ENCODE results near the gene DENND6B.

DENND6B gene

GRCh38 chr22:50318698-50319411, 8.0 kb downstream of the DENND6B start (continued):
- no peak for TF ChIP-seq PATZ1 (CRISPR knock-in tag; IDR thresholded peaks at IDR 0.05; ENCODE audit: borderline replicate concordance)
- TF ChIP-seq ARNTL (CRISPR knock-in tag; IDR thresholded peaks at IDR 0.05; ENCODE audit: borderline replicate concordance, low read depth), result no peak
- TF ChIP-seq CREB5 (CRISPR knock-in tag; IDR thresholded peaks at IDR 0.05; ENCODE audit: low read depth), result no peak
- TF ChIP-seq ZFP30 (CRISPR knock-in tag; IDR thresholded peaks at IDR 0.05), result no peak
- TF ChIP-seq SNAI2 (CRISPR knock-in tag; IDR thresholded peaks at IDR 0.05), result no peak
- TF ChIP-seq ZFP3 (CRISPR knock-in tag; IDR thresholded peaks at IDR 0.05), result no peak
- no peak for TF ChIP-seq ZC3H10 (CRISPR knock-in tag; IDR thresholded peaks at IDR 0.05)

- TF ChIP-seq ZFP3 (CRISPR knock-in tag; IDR thresholded peaks at IDR 0.05), result no peak
- no peak for TF ChIP-seq ZNF70 (CRISPR knock-in tag; IDR thresholded peaks at IDR 0.05)
- no peak for TF ChIP-seq TCF4 (CRISPR knock-in tag; IDR thresholded peaks at IDR 0.05; ENCODE audit: borderline replicate concordance)
- no peak for TF ChIP-seq PPARA (CRISPR knock-in tag; IDR thresholded peaks at IDR 0.05; ENCODE audit: borderline replicate concordance)
- no peak for TF ChIP-seq RARB (CRISPR knock-in tag; IDR thresholded peaks at IDR 0.05)
- no peak for TF ChIP-seq ZNF565 (CRISPR knock-in tag; conservative IDR thresholded peaks at IDR 0.05; ENCODE audit: low read depth)
- no peak for TF ChIP-seq GLIS3 (CRISPR knock-in tag; IDR thresholded peaks at IDR 0.05)
- no peak for TF ChIP-seq POU6F1 (CRISPR knock-in tag; IDR thresholded peaks at IDR 0.05; ENCODE audit: borderline replicate concordance, low read depth)
- TF ChIP-seq ARNTL (CRISPR knock-in tag; IDR thresholded peaks at IDR 0.05; ENCODE audit: borderline replicate concordance, low read depth), result no peak
- no peak for TF ChIP-seq PATZ1 (CRISPR knock-in tag; IDR thresholded peaks at IDR 0.05; ENCODE audit: borderline replicate concordance)
- TF ChIP-seq CSDC2 (CRISPR knock-in tag; IDR thresholded peaks at IDR 0.05), result no peak
- TF ChIP-seq CREB5 (CRISPR knock-in tag; IDR thresholded peaks at IDR 0.05; ENCODE audit: low read depth), result no peak
- TF ChIP-seq TSHZ2 (CRISPR knock-in tag; IDR thresholded peaks at IDR 0.05), result no peak
- TF ChIP-seq BACH2 (CRISPR knock-in tag; IDR thresholded peaks at IDR 0.05; ENCODE audit: borderline replicate concordance), result no peak
- TF ChIP-seq TOX (CRISPR knock-in tag; IDR thresholded peaks at IDR 0.05; ENCODE audit: borderline replicate concordance), result no peak
- TF ChIP-seq OSR1 (CRISPR knock-in tag; IDR thresholded peaks at IDR 0.05), result no peak
- no peak for ATAC-seq
These were observed 8.5 kb downstream of the DENND6B start for GRCh38 chr22:50318356-50318697.
